GM21576 (cell line): ENCODE measurements around the gene NKD1.

Experiments
- ATAC-seq: cut with Tn5 transposase; IDR thresholded peaks from one replicate; pipeline ENCODE4 v1.9.1; 2021; ENCODE audit warnings: mild to moderate bottlenecking, moderate library complexity; ENCODE audit not compliant: unreplicated experiment

The NKD1 gene

GRCh38 chr16:50669741-50670140 lies 121.5 kb downstream of the NKD1 start:
- ATAC-seq = no peak

- ATAC-seq = no peak
These were observed 122.3 kb downstream of the NKD1 start for GRCh38 chr16:50670476-50670875.

- ATAC-seq = no peak
These were observed 123.6 kb downstream of the NKD1 start for GRCh38 chr16:50671644-50672260.

- ATAC-seq = no peak
These were observed 125.5 kb downstream of the NKD1 start for GRCh38 chr16:50673496-50674275.

GRCh38 chr16:50674831-50675230 lies 126.6 kb downstream of the NKD1 start:
- ATAC-seq = no peak

GRCh38 chr16:50675686-50676610 lies 127.8 kb downstream of the NKD1 start:
- ATAC-seq = no peak

- ATAC-seq = no peak
These were observed 128.6 kb downstream of the NKD1 start for GRCh38 chr16:50676684-50677225.

GRCh38 chr16:50677351-50677750 lies 129.2 kb downstream of the NKD1 start:
- ATAC-seq = no peak

- no peak for ATAC-seq
These were observed 130.3 kb downstream of the NKD1 start for GRCh38 chr16:50678531-50678930.

GRCh38 chr16:50679266-50679665 lies 131.1 kb downstream of the NKD1 start:
- ATAC-seq = no peak

- ATAC-seq = no peak
These were observed 131.7 kb downstream of the NKD1 start for GRCh38 chr16:50679676-50680555.

GRCh38 chr16:50680556-50680893 lies 132.3 kb downstream of the NKD1 start:
- no peak for ATAC-seq

GRCh38 chr16:50681021-50681885 lies 133.1 kb downstream of the NKD1 start, which contains the start of gene SNX20:
Gene SNX20 (minus strand): TSS chr16:50681312. CDS start chr16:50677526, 3,786 bp downstream.
- ATAC-seq = peak; percentile 56

GRCh38 chr16:50683689-50684374 lies 135.6 kb downstream of the NKD1 start:
- ATAC-seq = peak; percentile 64

GRCh38 chr16:50684823-50685461 lies 136.7 kb downstream of the NKD1 start:
- no peak for ATAC-seq

- no peak for ATAC-seq
These were observed 137.4 kb downstream of the NKD1 start for GRCh38 chr16:50685462-50686063.

- no peak for ATAC-seq
These were observed 139.9 kb downstream of the NKD1 start for GRCh38 chr16:50688083-50688482.

GRCh38 chr16:50688867-50689266 lies 140.7 kb downstream of the NKD1 start:
- ATAC-seq = no peak
